Neural progenitor cell (in vitro differentiated cells): Measurements from ENCODE around the gene MAP7. TPM values are rescaled to one million over a fixed set of nuclear protein-coding genes. Genes with fewer than 3 reads are reported as not detected.

Source experiments
- DNase-seq: peaks from one replicate; pipeline ENCODE4 v3.0.0-alpha.2; 2016; ENCODE audit warnings: low spot score
- H2AFZ ChIP-seq: fragments of 200-600 bp; sonication (generic); replicated peaks from 2 replicates; pipeline ENCODE4 v1.6.1; 2016; ENCODE audit warnings: antibody characterized with exemption
- H3F3A ChIP-seq: fragments of 200-600 bp; sonication (generic); 2 replicates; pipeline ENCODE4 v1.6.1; 2016; ENCODE audit warnings: antibody characterized with exemption, low read depth
- H3K27ac ChIP-seq: fragments of 200-600 bp; sonication (generic); 2 replicates; pipeline ENCODE4 v1.5.1; 2016; ENCODE audit warnings: mild to moderate bottlenecking
- H3K27me3 ChIP-seq: fragments of 200-600 bp; sonication (generic); 2 replicates; pipeline ENCODE4 v1.6.1; 2016; ENCODE audit warnings: mild to moderate bottlenecking, moderate library complexity
- H3K36me3 ChIP-seq: fragments of 200-600 bp; sonication (generic); 2 replicates; pipeline ENCODE4 v1.5.1; 2016
- H3K4me1 ChIP-seq: fragments of 200-600 bp; sonication (generic); 2 replicates; pipeline ENCODE4 v1.6.1; 2016; ENCODE audit warnings: mixed run types
- H3K4me2 ChIP-seq: fragments of 200-600 bp; sonication (generic); 2 replicates; pipeline ENCODE4 v1.6.1; 2016
- H3K4me3 ChIP-seq: fragments of 200-600 bp; sonication (generic); 2 replicates; pipeline ENCODE4 v1.5.1; 2016
- H3K79me2 ChIP-seq: fragments of 200-600 bp; sonication (generic); 2 replicates; pipeline ENCODE4 v1.6.1; 2016; ENCODE audit warnings: low read depth
- H3K9ac ChIP-seq: fragments of 200-600 bp; sonication (generic); 2 replicates; pipeline ENCODE4 v1.6.1; 2016
- H3K9me3 ChIP-seq: fragments of 200-600 bp; sonication (generic); 2 replicates; pipeline ENCODE4 v1.5.1; 2016; ENCODE audit warnings: low read depth
- H4K20me1 ChIP-seq: fragments of 200-600 bp; sonication (generic); 2 replicates; pipeline ENCODE4 v1.6.1; 2016; ENCODE audit warnings: low read depth
- H3K27ac Mint-ChIP-seq: 3 replicates; pipeline ENCODE4 v1.8.0; 2021; ENCODE audit warnings: mixed read lengths
- H3K27me3 Mint-ChIP-seq: 2 replicates; pipeline ENCODE4 v1.8.0; 2022; ENCODE audit warnings: low read depth, mild to moderate bottlenecking, inconsistent platforms, moderate library complexity, mixed read lengths; ENCODE audit not compliant: insufficient read depth
- H3K36me3 Mint-ChIP-seq: 3 replicates; pipeline ENCODE4 v1.8.0; 2021; ENCODE audit warnings: mixed read lengths
- H3K4me1 Mint-ChIP-seq: 3 replicates; pipeline ENCODE4 v1.8.0; 2021; ENCODE audit warnings: mixed read lengths
- H3K4me3 Mint-ChIP-seq: 3 replicates; pipeline ENCODE4 v1.8.0; 2021; ENCODE audit warnings: mild to moderate bottlenecking, moderate library complexity, mixed read lengths
- H3K9me3 Mint-ChIP-seq: 3 replicates; pipeline ENCODE4 v1.8.0; 2020; ENCODE audit warnings: mixed read lengths
- CTCF ChIP-seq: fragments of 200-600 bp; sonication (generic); IDR thresholded peaks from 2 replicates; pipeline ENCODE4 v1.5.1; 2017; ENCODE audit warnings: antibody characterized with exemption, mild to moderate bottlenecking
- EZH2 ChIP-seq: fragments of 200-600 bp; sonication (generic); IDR thresholded peaks from 2 replicates; pipeline ENCODE4 v1.6.1; 2017; ENCODE audit warnings: antibody characterized with exemption, mild to moderate bottlenecking, moderate library complexity
- EZH2phosphoT487 ChIP-seq: fragments of 200-600 bp; sonication (generic); IDR thresholded peaks from 2 replicates; pipeline ENCODE4 v1.6.1; 2017; ENCODE audit warnings: antibody characterized with exemption
- total RNA-seq: library from RNA; depleted of rRNA; stranded (reverse); fragments of >200 nt; gene quantifications from 2 replicates; pipeline ENCODE4 v1.2.3, GENCODE V29; 2015; ENCODE audit warnings: low replicate concordance

The MAP7 gene
- total RNA-seq, 1 donor from 2014 or later, result 9.0 TPM

- Histone ChIP-seq H3K79me2 (no peaks in the 10 kb centered on the region), H2AFZ (no peak overlapping the region), H3K4me3 (no peak overlapping the region), H3K9me3 (no peaks in the 10 kb centered on the region), H3K27ac (no peak overlapping the region), H4K20me1 (no peaks in the 10 kb centered on the region), H3K27me3 (no peaks in the 10 kb centered on the region), H3K4me2 (no peak overlapping the region), H3K36me3 (no peaks in the 10 kb centered on the region), H3K4me1 (no peaks in the 10 kb centered on the region), H3F3A (no peaks in the 10 kb centered on the region), H3K9ac (no peak overlapping the region)
- Mint-ChIP-seq H3K27me3 (peaks cover 7% of the 10 kb centered on the region), H3K4me3 (no peak overlapping the region), H3K36me3 (no peaks in the 10 kb centered on the region), H3K4me1 (no peaks in the 10 kb centered on the region), H3K9me3 (no peaks in the 10 kb centered on the region), H3K27ac (no peak overlapping the region)
- no peak for DNase-seq
- TF ChIP-seq EZH2 (no peak), CTCF (no peak), EZH2phosphoT487 (no peak)
These were observed 234.6 kb downstream of the MAP7 start for GRCh38 chr6:136315594-136315993.

GRCh38 chr6:136312975-136313374 is 237.2 kb downstream of the MAP7 start:
- Mint-ChIP-seq H3K27me3 (peaks cover 2% of the 10 kb centered on the region), H3K9me3 (no peaks in the 10 kb centered on the region), H3K27ac (no peak overlapping the region), H3K36me3 (no peaks in the 10 kb centered on the region), H3K4me3 (no peak overlapping the region), H3K4me1 (no peaks in the 10 kb centered on the region)
- no peaks in the 10 kb centered on the region for H3K27me3 ChIP-seq
- H3K4me2 ChIP-seq, result no peak overlapping the region
- no peaks in the 10 kb centered on the region for H3K9me3 ChIP-seq
- no peak overlapping the region for H3K9ac ChIP-seq
- no peaks in the 10 kb centered on the region for H3K79me2 ChIP-seq
- no peak overlapping the region for H3K4me3 ChIP-seq
- no peak overlapping the region for H3K27ac ChIP-seq
- no peaks in the 10 kb centered on the region for H3F3A ChIP-seq
- no peak for TF ChIP-seq CTCF
- no peak for TF ChIP-seq EZH2phosphoT487
- TF ChIP-seq EZH2, result no peak
- H3K4me1 ChIP-seq, result no peaks in the 10 kb centered on the region
- H3K36me3 ChIP-seq, result no peaks in the 10 kb centered on the region
- no peak for DNase-seq
- no peak overlapping the region for H2AFZ ChIP-seq
- H4K20me1 ChIP-seq, result no peaks in the 10 kb centered on the region

GRCh38 chr6:136309729-136310311 is 240.4 kb downstream of the MAP7 start:
- no peak overlapping the region for H3K4me2 ChIP-seq
- H3K9me3 ChIP-seq, result no peaks in the 10 kb centered on the region
- H3K27ac ChIP-seq, result no peak overlapping the region
- Mint-ChIP-seq H3K27me3 (peaks cover 2% of the 10 kb centered on the region), H3K27ac (no peak overlapping the region), H3K4me1 (peaks cover 10% of the 10 kb centered on the region), H3K9me3 (no peaks in the 10 kb centered on the region), H3K36me3 (no peaks in the 10 kb centered on the region), H3K4me3 (no peak overlapping the region)
- no peak for TF ChIP-seq CTCF
- no peak for TF ChIP-seq EZH2
- TF ChIP-seq EZH2phosphoT487, result no peak
- no peak overlapping the region for H2AFZ ChIP-seq
- no peaks in the 10 kb centered on the region for H3K36me3 ChIP-seq
- no peaks in the 10 kb centered on the region for H3K27me3 ChIP-seq
- H3F3A ChIP-seq, result no peaks in the 10 kb centered on the region
- no peaks in the 10 kb centered on the region for H3K79me2 ChIP-seq
- peaks cover 6% of the 10 kb centered on the region for H3K4me1 ChIP-seq
- DNase-seq, result no peak
- no peak overlapping the region for H3K9ac ChIP-seq
- H4K20me1 ChIP-seq, result no peaks in the 10 kb centered on the region
- H3K4me3 ChIP-seq, result no peak overlapping the region
